CD14-positive monocyte (primary cell): ENCODE data around the gene LAMC3. TPM values are rescaled to one million over a fixed set of nuclear protein-coding genes. Genes with fewer than 3 reads are reported as not detected.

ENCODE experiments used
- DNase-seq, 3 donors: peaks; one replicate each; pipeline ENCODE4 v3.0.0-alpha.2; 2011 to 2022
- H2AFZ ChIP-seq: 2 replicates; pipeline ENCODE4 v1.6.0; 2012; ENCODE audit warnings: mild to moderate bottlenecking, low read depth, low read length, inconsistent platforms; ENCODE audit not compliant: insufficient read depth, poor library complexity, severe bottlenecking
- H3K27ac ChIP-seq, 2 donors: 1 replicate in 1 of 2; 2 replicates in 1 of 2; pipeline ENCODE4 v1.5.1; 2012 to 2013; ENCODE audit warnings: low read length in 2 of 2, control low read depth in 1 of 2, inconsistent platforms in 1 of 2, low read depth in 1 of 2, mild to moderate bottlenecking in 1 of 2
- H3K27me3 ChIP-seq, 2 donors: one replicate each; pipeline versions ENCODE4 v1.6.0 to v1.6.1; 2011 to 2013; ENCODE audit warnings: low read length in 2 of 2; ENCODE audit not compliant: control insufficient read depth in 2 of 2, insufficient read depth in 2 of 2
- H3K36me3 ChIP-seq, 2 donors: replicated peaks in 1 of 2; 1 replicate in 1 of 2; 2 replicates in 1 of 2; pipeline versions ENCODE4 v1.5.1 to v1.6.1; 2012 to 2013; ENCODE audit warnings: low read length in 2 of 2, control low read depth in 1 of 2, inconsistent platforms in 1 of 2, mild to moderate bottlenecking in 1 of 2; ENCODE audit not compliant: insufficient read depth in 2 of 2, control insufficient read depth in 1 of 2
- H3K4me1 ChIP-seq, 2 donors: 1 replicate in 1 of 2; 2 replicates in 1 of 2; pipeline versions ENCODE4 v1.5.1 to v1.6.1; 2012 to 2013; ENCODE audit warnings: low read length in 2 of 2, control low read depth in 1 of 2, inconsistent platforms in 1 of 2, mild to moderate bottlenecking in 1 of 2, moderate library complexity in 1 of 2; ENCODE audit not compliant: insufficient read depth in 2 of 2, control insufficient read depth in 1 of 2
- H3K4me2 ChIP-seq: replicated peaks from 2 replicates; pipeline ENCODE3; 2012; ENCODE audit warnings: low read length, moderate library complexity, mild to moderate bottlenecking; ENCODE audit not compliant: poor library complexity, severe bottlenecking; ENCODE audit errors: extremely low read depth
- H3K4me3 ChIP-seq, 3 experiments: fragments of 200-600 bp in 1 of 3; sonication (generic) in 1 of 3; replicated peaks in 1 of 3; 1 replicate in 2 of 3; 2 replicates in 1 of 3; pipeline ENCODE4 v1.5.1; 2011 to 2013; ENCODE audit warnings: low read length in 3 of 3, mild to moderate bottlenecking in 3 of 3, control low read depth in 2 of 3, low read depth in 2 of 3, inconsistent platforms in 1 of 3, moderate library complexity in 1 of 3
- H3K79me2 ChIP-seq: 2 replicates; pipeline ENCODE4 v1.6.0; 2012; ENCODE audit warnings: mild to moderate bottlenecking, control low read depth, inconsistent platforms, low read length, moderate library complexity; ENCODE audit not compliant: insufficient read depth
- H3K9ac ChIP-seq: 2 replicates; pipeline ENCODE4 v1.6.0; 2017; ENCODE audit warnings: low read length, mild to moderate bottlenecking; ENCODE audit not compliant: insufficient read depth, poor library complexity, severe bottlenecking
- H3K9me3 ChIP-seq, 2 donors: replicated peaks in 1 of 2; 1 replicate in 1 of 2; 2 replicates in 1 of 2; pipeline versions ENCODE4 v1.5.1 to v1.6.1; 2012 to 2013; ENCODE audit warnings: low read length in 2 of 2, control low read depth in 1 of 2; ENCODE audit not compliant: control insufficient read depth in 1 of 2, insufficient read depth in 1 of 2
- H4K20me1 ChIP-seq: 2 replicates; pipeline ENCODE4 v1.6.0; 2012; ENCODE audit warnings: mild to moderate bottlenecking, low read length, control low read depth, moderate library complexity; ENCODE audit not compliant: insufficient read depth
- H3K27ac Mint-ChIP-seq, 7 donors: one replicate each; pipeline ENCODE4 v1.8.0; 2020; ENCODE audit warnings: mild to moderate bottlenecking in 7 of 7, mixed read lengths in 7 of 7, moderate library complexity in 6 of 7, inconsistent platforms in 2 of 7
- H3K27me3 Mint-ChIP-seq, 3 donors: one replicate each; pipeline ENCODE4 v1.8.0; 2021 to 2022; ENCODE audit warnings: low read depth in 3 of 3, mild to moderate bottlenecking in 3 of 3, mixed read lengths in 3 of 3, moderate library complexity in 3 of 3, inconsistent platforms in 1 of 3
- H3K36me3 Mint-ChIP-seq, 2 donors: one replicate each; pipeline ENCODE4 v1.8.0; 2020; ENCODE audit warnings: mixed read lengths in 2 of 2, inconsistent platforms in 1 of 2, mild to moderate bottlenecking in 1 of 2
- H3K4me1 Mint-ChIP-seq: one replicate; pipeline ENCODE4 v1.8.0; 2020; ENCODE audit warnings: mild to moderate bottlenecking, mixed read lengths
- H3K4me3 Mint-ChIP-seq, 2 donors: one replicate each; pipeline ENCODE4 v1.8.0; 2020; ENCODE audit warnings: mild to moderate bottlenecking in 2 of 2, mixed read lengths in 2 of 2, moderate library complexity in 1 of 2
- H3K9me3 Mint-ChIP-seq, 7 donors: one replicate each; pipeline ENCODE4 v1.8.0; 2020 to 2022; ENCODE audit warnings: mixed read lengths in 7 of 7, mild to moderate bottlenecking in 6 of 7, moderate library complexity in 6 of 7, inconsistent platforms in 2 of 7
- WGBS: methylation state at CpG from one replicate; pipeline ENCODE4 v1.1.5; 2013; ENCODE audit warnings: missing lambda C conversion rate; ENCODE audit not compliant: insufficient coverage; 5-methylcytosine and 5-hydroxymethylcytosine counted together
- intact Hi-C, 2 donors: fragments of 100-400 bp; cut with micrococcal nuclease; formaldehyde crosslinking; loops; one replicate each; pipeline versions ENCODE4 v1.15.0 to v1.15.1; 2023
- polyA plus RNA-seq, 3 donors: library from polyadenylated mRNA; depleted of rRNA in 1 of 3; unstranded in 2 of 3; stranded (reverse) in 1 of 3; fragments of 300-500 nt in 2 of 3; fragments of >200 nt in 1 of 3; fragmentation: Illumina TruSeq in 2 of 3; gene quantifications; 1 replicate in 2 of 3; 2 replicates in 1 of 3; pipeline ENCODE4 v1.2.3, GENCODE V29; 2012 to 2021
- TF ChIP-seq, protein P1 (sequence below): fragments of 200-600 bp; IDR thresholded peaks from one replicate; pipeline ENCODE4 v1.8.0; 2022; ENCODE audit warnings: antibody characterized with exemption, mild to moderate bottlenecking

LAMC3 gene
- polyA plus RNA-seq, 3 donors, result 0.19 TPM; not detected in 2

DNA sequence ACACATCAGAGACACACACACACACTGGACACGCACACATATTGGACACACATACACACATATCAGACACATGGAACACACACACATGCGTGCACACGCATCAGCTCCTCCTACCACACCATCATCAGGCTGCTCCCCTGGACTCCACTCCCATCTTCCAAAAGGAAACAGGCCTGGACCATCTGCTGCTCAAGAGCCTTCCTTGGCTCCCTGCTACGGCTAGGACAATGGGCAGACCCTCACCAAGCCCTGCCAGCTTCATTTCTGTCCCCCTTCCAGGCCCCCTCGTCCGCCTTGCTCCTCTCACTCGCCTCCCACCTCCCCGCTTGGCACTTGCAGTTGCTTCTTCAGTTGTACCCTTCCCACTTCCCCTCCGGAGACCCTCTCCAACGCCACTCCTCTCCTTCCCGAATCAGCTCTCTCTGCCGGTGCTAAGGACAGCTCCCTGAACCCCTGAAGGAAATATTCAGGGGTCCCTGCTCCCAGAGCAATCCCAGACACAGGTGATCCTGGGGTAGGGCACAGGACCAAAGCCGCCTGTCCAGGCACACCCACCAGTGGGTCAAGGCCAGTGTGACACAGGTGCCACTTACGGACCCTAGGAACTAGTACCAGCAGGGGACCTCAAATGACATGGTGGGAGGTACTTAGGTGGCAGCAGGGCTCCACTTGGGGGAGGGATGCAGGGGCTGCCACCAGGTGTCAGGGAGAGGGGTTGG, 12.1 kb upstream of the LAMC3 start:
- H3K9me3 Mint-ChIP-seq, result peaks cover 0 to 3% (median 0%) of the 10 kb centered on the region in 7 donors
- H3K79me2 ChIP-seq, result no peaks in the 10 kb centered on the region
- H3K9ac ChIP-seq, result no peak overlapping the region
- no peak overlapping the region for H3K4me3 Mint-ChIP-seq
- peak overlapping the region in 1 of 7 donors; percentile 9 for H3K27ac Mint-ChIP-seq
- H3K9me3 ChIP-seq, result no peaks in the 10 kb centered on the region
- TF ChIP-seq, protein P1, sequence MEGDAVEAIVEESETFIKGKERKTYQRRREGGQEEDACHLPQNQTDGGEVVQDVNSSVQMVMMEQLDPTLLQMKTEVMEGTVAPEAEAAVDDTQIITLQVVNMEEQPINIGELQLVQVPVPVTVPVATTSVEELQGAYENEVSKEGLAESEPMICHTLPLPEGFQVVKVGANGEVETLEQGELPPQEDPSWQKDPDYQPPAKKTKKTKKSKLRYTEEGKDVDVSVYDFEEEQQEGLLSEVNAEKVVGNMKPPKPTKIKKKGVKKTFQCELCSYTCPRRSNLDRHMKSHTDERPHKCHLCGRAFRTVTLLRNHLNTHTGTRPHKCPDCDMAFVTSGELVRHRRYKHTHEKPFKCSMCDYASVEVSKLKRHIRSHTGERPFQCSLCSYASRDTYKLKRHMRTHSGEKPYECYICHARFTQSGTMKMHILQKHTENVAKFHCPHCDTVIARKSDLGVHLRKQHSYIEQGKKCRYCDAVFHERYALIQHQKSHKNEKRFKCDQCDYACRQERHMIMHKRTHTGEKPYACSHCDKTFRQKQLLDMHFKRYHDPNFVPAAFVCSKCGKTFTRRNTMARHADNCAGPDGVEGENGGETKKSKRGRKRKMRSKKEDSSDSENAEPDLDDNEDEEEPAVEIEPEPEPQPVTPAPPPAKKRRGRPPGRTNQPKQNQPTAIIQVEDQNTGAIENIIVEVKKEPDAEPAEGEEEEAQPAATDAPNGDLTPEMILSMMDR, result no peak
- H3K4me1 ChIP-seq, result peaks cover 44 to 49% of the 10 kb centered on the region in 2 donors
- no peak overlapping the region for H3K4me3 ChIP-seq
- H3K36me3 Mint-ChIP-seq, result no peaks in the 10 kb centered on the region
- intact Hi-C loops, result loop anchor here in 1 of 2 donors (5.0 to 10.0 kb wide), 2 partner anchors 130 to 292 kb away; no protein-coding TSS in a partner anchor
- 89% methylated on average over 14 of the region's 14 CpGs for WGBS
- no peaks in the 10 kb centered on the region for H4K20me1 ChIP-seq
- no peak overlapping the region for H3K4me2 ChIP-seq
- no peak overlapping the region for H3K27ac ChIP-seq
- DNase-seq, result no peak
- H3K27me3 Mint-ChIP-seq, result peaks cover 2 to 12% (median 11%) of the 10 kb centered on the region in 3 donors
- H3K4me1 Mint-ChIP-seq, result peaks cover 8% of the 10 kb centered on the region
- no peaks in the 10 kb centered on the region for H3K36me3 ChIP-seq
- H2AFZ ChIP-seq, result no peak overlapping the region
- H3K27me3 ChIP-seq, result no peaks in the 10 kb centered on the region

DNA sequence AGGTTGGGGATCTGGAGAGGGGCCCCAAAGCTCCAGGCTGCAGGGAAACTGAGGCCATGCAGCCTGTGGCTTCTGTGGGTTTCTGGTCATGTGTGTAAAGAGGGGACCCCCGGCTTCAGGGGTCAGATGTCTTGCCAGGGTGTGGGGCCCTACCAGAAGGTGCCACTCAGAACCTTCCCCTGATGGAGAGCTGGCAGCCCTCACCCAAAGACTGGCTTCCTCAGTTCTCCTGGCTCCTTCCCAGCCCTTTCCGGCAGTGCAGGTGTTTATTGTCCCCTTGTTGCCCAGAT, 11.6 kb upstream of the LAMC3 start:
- Mint-ChIP-seq H3K4me1 (peaks cover 8% of the 10 kb centered on the region), H3K27me3 (peaks cover 2 to 12% (median 11%) of the 10 kb centered on the region in 3 donors), H3K9me3 (peaks cover 0 to 3% (median 0%) of the 10 kb centered on the region in 7 donors), H3K4me3 (no peak overlapping the region), H3K27ac (no peak overlapping the region), H3K36me3 (no peaks in the 10 kb centered on the region)
- H3K27ac ChIP-seq, result no peak overlapping the region
- H3K4me2 ChIP-seq, result no peak overlapping the region
- H3K4me1 ChIP-seq, result peaks cover 39 to 44% of the 10 kb centered on the region in 2 donors
- no peaks in the 10 kb centered on the region for H3K27me3 ChIP-seq
- TF ChIP-seq, protein P1, result no peak
- H3K79me2 ChIP-seq, result no peaks in the 10 kb centered on the region
- H4K20me1 ChIP-seq, result no peaks in the 10 kb centered on the region
- no peak overlapping the region for H3K9ac ChIP-seq
- H3K9me3 ChIP-seq, result no peaks in the 10 kb centered on the region
- H3K4me3 ChIP-seq, result no peak overlapping the region
- no CpG with 5 or more reads among the region's 2 CpGs for WGBS
- H3K36me3 ChIP-seq, result no peaks in the 10 kb centered on the region
- intact Hi-C loops, result loop anchor here in 1 of 2 donors (5.0 to 10.0 kb wide), 2 partner anchors 130 to 293 kb away; no protein-coding TSS in a partner anchor
- no peak for DNase-seq
- H2AFZ ChIP-seq, result no peak overlapping the region
